PC-9 (cell line): Measurements from ENCODE around the gene FRMD8.

Experiments used
- EZH2 ChIP-seq: fragments of 200-600 bp; sonication (generic); IDR thresholded peaks from 2 replicates; pipeline ENCODE4 v1.8.0; 2017; ENCODE audit warnings: antibody characterized with exemption, low read depth
- TF ChIP-seq, protein P1 (sequence below): fragments of 200-600 bp; sonication (generic); conservative IDR thresholded peaks from 2 replicates; pipeline ENCODE4 v1.6.1; 2017; ENCODE audit warnings: mixed run types, antibody characterized with exemption, mild to moderate bottlenecking, moderate library complexity

DNA sequence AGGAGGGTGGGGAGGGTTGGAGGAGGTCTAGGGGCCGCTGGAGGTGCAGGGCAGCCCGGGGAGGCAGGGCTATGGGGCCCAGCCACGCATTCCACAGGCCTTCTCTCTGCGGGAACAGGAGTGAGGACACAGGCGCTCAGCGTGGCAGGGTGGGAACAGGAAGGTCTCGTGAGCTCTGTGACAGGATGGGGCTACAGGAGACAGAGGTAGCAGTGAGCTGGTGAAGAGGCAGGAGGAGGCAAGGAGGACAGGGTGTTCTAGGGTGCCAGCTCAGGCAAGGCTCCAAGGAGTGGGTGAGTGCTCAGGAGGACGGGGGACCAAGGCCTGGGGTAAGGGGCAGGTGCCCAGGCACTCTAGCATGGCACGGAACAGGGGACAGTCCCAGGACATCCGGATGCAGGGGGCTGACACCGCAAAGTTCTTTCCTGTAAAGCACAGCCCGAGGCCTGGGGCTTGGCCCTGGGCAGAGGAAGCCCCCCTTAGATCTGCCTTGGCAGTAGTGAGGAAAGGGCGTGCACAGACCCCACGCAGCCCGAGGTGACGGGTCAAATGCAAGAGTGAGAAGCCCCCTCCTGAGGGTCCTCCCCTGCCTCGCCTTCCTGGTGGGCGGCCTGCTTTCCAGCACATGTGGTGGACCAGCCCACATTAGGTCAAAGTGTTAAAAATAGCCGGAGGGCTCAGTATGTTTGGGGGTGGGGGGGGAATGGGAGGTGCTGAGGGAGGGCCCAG lies 31.4 kb downstream of the FRMD8 start:
- TF ChIP-seq, protein P1, sequence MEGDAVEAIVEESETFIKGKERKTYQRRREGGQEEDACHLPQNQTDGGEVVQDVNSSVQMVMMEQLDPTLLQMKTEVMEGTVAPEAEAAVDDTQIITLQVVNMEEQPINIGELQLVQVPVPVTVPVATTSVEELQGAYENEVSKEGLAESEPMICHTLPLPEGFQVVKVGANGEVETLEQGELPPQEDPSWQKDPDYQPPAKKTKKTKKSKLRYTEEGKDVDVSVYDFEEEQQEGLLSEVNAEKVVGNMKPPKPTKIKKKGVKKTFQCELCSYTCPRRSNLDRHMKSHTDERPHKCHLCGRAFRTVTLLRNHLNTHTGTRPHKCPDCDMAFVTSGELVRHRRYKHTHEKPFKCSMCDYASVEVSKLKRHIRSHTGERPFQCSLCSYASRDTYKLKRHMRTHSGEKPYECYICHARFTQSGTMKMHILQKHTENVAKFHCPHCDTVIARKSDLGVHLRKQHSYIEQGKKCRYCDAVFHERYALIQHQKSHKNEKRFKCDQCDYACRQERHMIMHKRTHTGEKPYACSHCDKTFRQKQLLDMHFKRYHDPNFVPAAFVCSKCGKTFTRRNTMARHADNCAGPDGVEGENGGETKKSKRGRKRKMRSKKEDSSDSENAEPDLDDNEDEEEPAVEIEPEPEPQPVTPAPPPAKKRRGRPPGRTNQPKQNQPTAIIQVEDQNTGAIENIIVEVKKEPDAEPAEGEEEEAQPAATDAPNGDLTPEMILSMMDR, result no peak
- no peak for TF ChIP-seq EZH2
